HG03442 (cell line): Measurements from ENCODE around the gene KLHL2.
"Not testable (repeated sequence)": the region's sequence is repeated elsewhere in the genome, so short reads cannot be mapped to it uniquely, and the experiment has no call there.

Source experiments
- ATAC-seq: cut with Tn5 transposase; IDR thresholded peaks from one replicate; pipeline ENCODE4 v1.9.1; 2021; ENCODE audit warnings: mild to moderate bottlenecking, moderate library complexity; ENCODE audit not compliant: unreplicated experiment

Gene KLHL2

GRCh38 chr4:165207431-165208220, at the start of gene KLHL2:
Gene KLHL2 (plus strand): TSS chr4:165207561. CDS start chr4:165207877, 316 bp downstream.
- ATAC-seq: peak; percentile 84

GRCh38 chr4:165158762-165159161, 48.6 kb upstream of the KLHL2 start:
- ATAC-seq: no peak

GRCh38 chr4:165164257-165164656, 43.1 kb upstream of the KLHL2 start:
- no peak for ATAC-seq

GRCh38 chr4:165166872-165167271, 40.5 kb upstream of the KLHL2 start:
- ATAC-seq: not testable (repeated sequence)

GRCh38 chr4:165167650-165168049, 39.7 kb upstream of the KLHL2 start:
- no peak for ATAC-seq

GRCh38 chr4:165170819-165171218, 36.5 kb upstream of the KLHL2 start:
- ATAC-seq: no peak

- not testable (repeated sequence) for ATAC-seq
These were observed 31.9 kb upstream of the KLHL2 start for GRCh38 chr4:165175470-165175869.

- ATAC-seq: no peak
These were observed 31.5 kb upstream of the KLHL2 start for GRCh38 chr4:165175879-165176278.

GRCh38 chr4:165177725-165178666, 29.4 kb upstream of the KLHL2 start:
- ATAC-seq: peak; percentile 74

- no peak for ATAC-seq
These were observed 23.1 kb upstream of the KLHL2 start for GRCh38 chr4:165184220-165184619.

- ATAC-seq: not testable (repeated sequence)
These were observed 22.4 kb upstream of the KLHL2 start for GRCh38 chr4:165184998-165185397.

GRCh38 chr4:165185448-165185847, 21.9 kb upstream of the KLHL2 start:
- ATAC-seq: no peak

- ATAC-seq: no peak
These were observed 16.6 kb upstream of the KLHL2 start for GRCh38 chr4:165190591-165191347.

- ATAC-seq: no peak
These were observed 16.1 kb upstream of the KLHL2 start for GRCh38 chr4:165191348-165191656.

GRCh38 chr4:165191814-165192499, 15.4 kb upstream of the KLHL2 start:
- no peak for ATAC-seq

- no peak for ATAC-seq
These were observed 14.9 kb upstream of the KLHL2 start for GRCh38 chr4:165192500-165192898.

GRCh38 chr4:165192956-165193355, 14.4 kb upstream of the KLHL2 start:
- ATAC-seq: no peak

- ATAC-seq: no peak
These were observed 13.0 kb upstream of the KLHL2 start for GRCh38 chr4:165194368-165194767.

GRCh38 chr4:165198329-165198728, 9.0 kb upstream of the KLHL2 start:
- no peak for ATAC-seq

GRCh38 chr4:165199286-165199685, 8.1 kb upstream of the KLHL2 start:
- no peak for ATAC-seq

- no peak for ATAC-seq
These were observed 7.6 kb upstream of the KLHL2 start for GRCh38 chr4:165199722-165200121.
